ENCODE results near the gene CTBP2.

- TF ChIP-seq POLR2A (IDR thresholded peaks at IDR 0.05) (no peak), CTCF (IDR thresholded peaks at IDR 0.05) (no peak)
These were observed 142.6 kb downstream of the CTBP2 start for GRCh38 chr10:125017547-125018298.
